Measurements from ENCODE around the gene RETNLB.

Gene RETNLB

GRCh38 chr3:108728105-108728504 lies 29.1 kb downstream of the RETNLB start:
- TF ChIP-seq, protein P1, sequence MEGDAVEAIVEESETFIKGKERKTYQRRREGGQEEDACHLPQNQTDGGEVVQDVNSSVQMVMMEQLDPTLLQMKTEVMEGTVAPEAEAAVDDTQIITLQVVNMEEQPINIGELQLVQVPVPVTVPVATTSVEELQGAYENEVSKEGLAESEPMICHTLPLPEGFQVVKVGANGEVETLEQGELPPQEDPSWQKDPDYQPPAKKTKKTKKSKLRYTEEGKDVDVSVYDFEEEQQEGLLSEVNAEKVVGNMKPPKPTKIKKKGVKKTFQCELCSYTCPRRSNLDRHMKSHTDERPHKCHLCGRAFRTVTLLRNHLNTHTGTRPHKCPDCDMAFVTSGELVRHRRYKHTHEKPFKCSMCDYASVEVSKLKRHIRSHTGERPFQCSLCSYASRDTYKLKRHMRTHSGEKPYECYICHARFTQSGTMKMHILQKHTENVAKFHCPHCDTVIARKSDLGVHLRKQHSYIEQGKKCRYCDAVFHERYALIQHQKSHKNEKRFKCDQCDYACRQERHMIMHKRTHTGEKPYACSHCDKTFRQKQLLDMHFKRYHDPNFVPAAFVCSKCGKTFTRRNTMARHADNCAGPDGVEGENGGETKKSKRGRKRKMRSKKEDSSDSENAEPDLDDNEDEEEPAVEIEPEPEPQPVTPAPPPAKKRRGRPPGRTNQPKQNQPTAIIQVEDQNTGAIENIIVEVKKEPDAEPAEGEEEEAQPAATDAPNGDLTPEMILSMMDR (IDR thresholded peaks at IDR 0.05; ENCODE audit: low read depth, low read length) = no peak
- no peak for DNase-seq (ENCODE audit: low read depth in 2 of 2)
- no peak overlapping the region for H3K4me3 ChIP-seq (replicated peaks in 1 of 2; ENCODE audit: low read depth in 2 of 2, low read length in 2 of 2)

- no peak overlapping the region for H3K4me3 ChIP-seq (replicated peaks in 1 of 2; ENCODE audit: low read depth in 2 of 2, low read length in 2 of 2)
- TF ChIP-seq, protein P1 (IDR thresholded peaks at IDR 0.05; ENCODE audit: low read depth, low read length) = no peak
- no peak for DNase-seq (ENCODE audit: low read depth in 2 of 2)
These were observed 33.1 kb downstream of the RETNLB start for GRCh38 chr3:108724101-108724500.

- TF ChIP-seq, protein P1 (IDR thresholded peaks at IDR 0.05; ENCODE audit: low read depth, low read length) = no peak
- H3K4me3 ChIP-seq (replicated peaks in 1 of 2; ENCODE audit: low read depth in 2 of 2, low read length in 2 of 2) = no peak overlapping the region
- no peak for DNase-seq (ENCODE audit: low read depth in 2 of 2)
These were observed 34.5 kb downstream of the RETNLB start for GRCh38 chr3:108722724-108723123.

DNA sequence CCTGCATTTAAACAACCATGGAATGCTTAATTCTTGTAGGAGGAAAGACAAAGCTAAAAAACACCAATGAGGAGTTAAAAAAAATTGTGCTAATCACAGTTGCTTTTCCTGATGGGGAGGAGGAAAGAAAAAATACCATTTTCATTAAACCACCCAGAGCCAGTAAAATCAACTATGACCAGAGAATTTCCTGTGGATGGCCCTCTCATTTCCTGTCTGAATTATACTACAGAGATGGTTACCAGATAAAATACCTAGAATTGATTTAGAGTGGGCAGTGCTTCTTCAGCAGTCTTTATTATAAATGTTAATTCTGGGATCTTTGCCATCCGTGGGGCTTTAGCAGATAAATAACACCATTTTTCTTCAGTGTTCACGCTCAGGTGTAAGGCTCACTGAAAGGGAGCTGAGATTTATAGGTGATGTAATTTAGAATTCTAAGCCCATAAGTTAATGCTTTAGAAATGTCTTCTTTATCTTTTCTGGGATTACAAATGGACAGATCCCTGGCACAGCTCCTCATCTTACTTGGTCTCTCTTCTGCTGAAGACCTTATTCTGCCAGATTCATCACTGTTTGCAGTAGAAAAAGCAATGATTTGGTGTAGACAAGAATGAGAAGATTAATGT lies 37.9 kb downstream of the RETNLB start:
- no peak overlapping the region for H3K4me3 ChIP-seq (replicated peaks in 1 of 2; ENCODE audit: low read depth in 2 of 2, low read length in 2 of 2)
- TF ChIP-seq, protein P1 (IDR thresholded peaks at IDR 0.05; ENCODE audit: low read depth, low read length) = no peak
- DNase-seq (ENCODE audit: low read depth in 2 of 2) = no peak

- TF ChIP-seq, protein P1 (IDR thresholded peaks at IDR 0.05; ENCODE audit: low read depth, low read length) = no peak
- no peak for DNase-seq (ENCODE audit: low read depth in 2 of 2)
- no peak overlapping the region for H3K4me3 ChIP-seq (replicated peaks in 1 of 2; ENCODE audit: low read depth in 2 of 2, low read length in 2 of 2)
These were observed 38.8 kb downstream of the RETNLB start for GRCh38 chr3:108718454-108718853.

GRCh38 chr3:108713816-108714215 lies 43.4 kb downstream of the RETNLB start:
- H3K4me3 ChIP-seq (replicated peaks in 1 of 2; ENCODE audit: low read depth in 2 of 2, low read length in 2 of 2) = no peak overlapping the region
- DNase-seq (ENCODE audit: low read depth in 2 of 2) = no peak
- TF ChIP-seq, protein P1 (IDR thresholded peaks at IDR 0.05; ENCODE audit: low read depth, low read length) = no peak

GRCh38 chr3:108713009-108713516 lies 44.1 kb downstream of the RETNLB start:
- DNase-seq (ENCODE audit: low read depth in 2 of 2) = no peak
- TF ChIP-seq, protein P1 (IDR thresholded peaks at IDR 0.05; ENCODE audit: low read depth, low read length) = no peak
- H3K4me3 ChIP-seq (replicated peaks in 1 of 2; ENCODE audit: low read depth in 2 of 2, low read length in 2 of 2) = no peak overlapping the region

Data from cardiac fibroblast (primary cell).